Endothelial cell of umbilical vein (primary cell): ENCODE results near the gene HNRNPA1L2. TPM values are rescaled to one million over a fixed set of nuclear protein-coding genes. Genes with fewer than 3 reads are reported as not detected.
A peak's percentile ranks its signal among the peaks of the same experiment; 100 is the strongest.

Source experiments
- BruUV-seq: library from RNA; stranded (reverse); fragments of 400-500 nt; replicated peaks from 2 replicates; lab custom pipeline; 2021; lab: Mats Ljungman, UMichigan
- CTCF ChIA-PET: fragments of 300-600, 350-600 bp; sonication (Branson Sonifier 250); formaldehyde crosslinking; loops from one replicate; lab custom pipeline; 2021; ENCODE audit warnings: antibody characterized with exemption, inconsistent platforms; lab: Charles Lee
- POLR2A ChIA-PET: fragments of 300-600, 350-600 bp; sonication (Branson Sonifier 250); formaldehyde crosslinking; loops from one replicate; lab custom pipeline; 2021; ENCODE audit warnings: antibody characterized with exemption, inconsistent platforms; lab: Charles Lee
- DNase-seq: peaks from one replicate; pipeline ENCODE4 v3.0.0-alpha.2; 2011; ENCODE audit warnings: low read depth, low spot score
- FAIRE-seq: peaks from 2 replicates; lab custom pipeline; 2011; peaks lifted over from hg19 to GRCh38; lab: Jason Lieb, UNC
- H2AFZ ChIP-seq: 2 replicates; pipeline ENCODE4 v1.6.0; 2012; ENCODE audit warnings: low read depth, low read length, control low read depth, inconsistent platforms
- H3K27ac ChIP-seq: 2 replicates; pipeline ENCODE4 v1.5.1; 2011; ENCODE audit warnings: low read depth, mild to moderate bottlenecking, control low read depth, low read length, moderate library complexity; ENCODE audit not compliant: insufficient read depth
- H3K27me3 ChIP-seq, 2 experiments: 2 replicates each; pipeline versions ENCODE4 v1.6.0 to v1.6.1; 2011; ENCODE audit warnings: low read length in 2 of 2, mixed read lengths in 1 of 2; ENCODE audit not compliant: control insufficient read depth in 2 of 2, insufficient read depth in 2 of 2
- H3K36me3 ChIP-seq, 2 experiments: 2 replicates in 1 of 2; 3 replicates in 1 of 2; pipeline ENCODE4 v1.5.1; 2011; ENCODE audit warnings: low read length in 2 of 2, mild to moderate bottlenecking in 1 of 2, moderate library complexity in 1 of 2; ENCODE audit not compliant: control insufficient read depth in 2 of 2, insufficient read depth in 2 of 2; ENCODE audit errors: extremely low read depth in 1 of 2
- H3K4me1 ChIP-seq: 3 replicates; pipeline ENCODE4 v1.5.1; 2011; ENCODE audit warnings: mild to moderate bottlenecking, low read length; ENCODE audit not compliant: control insufficient read depth, insufficient read depth; ENCODE audit errors: extremely low read depth
- H3K4me2 ChIP-seq: 2 replicates; pipeline ENCODE4 v1.6.1; 2011; ENCODE audit warnings: low read length, control low read depth, mixed read lengths; ENCODE audit not compliant: insufficient read depth
- H3K4me3 ChIP-seq, 3 experiments: fragments of 200-600 bp in 1 of 3; sonication (generic), shearing (Covaris generic) in 1 of 3; replicated peaks in 1 of 3; 2 replicates each; pipeline ENCODE4 v1.5.1; 2011 to 2016; ENCODE audit warnings: control low read depth in 3 of 3, low read length in 3 of 3, mild to moderate bottlenecking in 2 of 3, inconsistent platforms in 1 of 3, low read depth in 1 of 3, moderate library complexity in 1 of 3; ENCODE audit not compliant: insufficient read depth in 1 of 3
- H3K79me2 ChIP-seq: 2 replicates; pipeline ENCODE4 v1.6.0; 2012; ENCODE audit warnings: low read length, inconsistent platforms; ENCODE audit not compliant: control insufficient read depth, insufficient read depth
- H3K9ac ChIP-seq: replicated peaks from 2 replicates; pipeline ENCODE3; 2011; ENCODE audit warnings: low read length, control low read depth; ENCODE audit not compliant: insufficient read depth; ENCODE audit errors: extremely low read depth
- H3K9me1 ChIP-seq: replicated peaks from 3 replicates; pipeline ENCODE4 v1.6.0; 2011; ENCODE audit warnings: mild to moderate bottlenecking, low read length; ENCODE audit not compliant: control insufficient read depth, insufficient read depth; ENCODE audit errors: extremely low read depth
- H3K9me3 ChIP-seq: replicated peaks from 2 replicates; pipeline ENCODE4 v1.5.1; 2012; ENCODE audit warnings: low read length, inconsistent platforms; ENCODE audit not compliant: control insufficient read depth, insufficient read depth
- H4K20me1 ChIP-seq: replicated peaks from 2 replicates; pipeline ENCODE3; 2011; ENCODE audit warnings: mild to moderate bottlenecking, low read length; ENCODE audit not compliant: control insufficient read depth, insufficient read depth; ENCODE audit errors: extremely low read depth
- EZH2 ChIP-seq: IDR thresholded peaks from 2 replicates; pipeline ENCODE4 v1.6.1; 2012; ENCODE audit warnings: borderline replicate concordance, low read depth, mild to moderate bottlenecking, moderate library complexity, low read length, inconsistent platforms; ENCODE audit not compliant: severe bottlenecking
- FOS ChIP-seq: IDR thresholded peaks from 2 replicates; pipeline ENCODE4 v1.6.1; 2011; ENCODE audit warnings: mild to moderate bottlenecking, low read length, moderate library complexity, borderline replicate concordance; ENCODE audit not compliant: insufficient read depth
- GATA2 ChIP-seq: IDR thresholded peaks from 2 replicates; pipeline ENCODE4 v1.7.0; 2011; ENCODE audit warnings: low read depth, mild to moderate bottlenecking, moderate library complexity, mixed read lengths, low read length; ENCODE audit not compliant: insufficient read length, insufficient read depth
- JUN ChIP-seq: IDR thresholded peaks from 2 replicates; pipeline ENCODE4 v1.6.1; 2011; ENCODE audit warnings: borderline replicate concordance, low read depth; ENCODE audit not compliant: insufficient read length, insufficient read depth
- MYC ChIP-seq: IDR thresholded peaks from one replicate; pipeline ENCODE4 v1.6.1; 2011; ENCODE audit warnings: mild to moderate bottlenecking, low read depth, low read length
- POLR2A ChIP-seq: IDR thresholded peaks from 2 replicates; pipeline ENCODE4 v1.6.1; 2012; ENCODE audit warnings: low read depth, mild to moderate bottlenecking, control low read depth, low read length
- POLR2AphosphoS5 ChIP-seq: IDR thresholded peaks from 2 replicates; pipeline ENCODE4 v1.6.1; 2012; ENCODE audit warnings: low read depth, mild to moderate bottlenecking, control low read depth, low read length, moderate library complexity; ENCODE audit not compliant: insufficient read depth
- dilution Hi-C: fragments of 300-500 bp; cut with MboI; formaldehyde crosslinking; loops from one replicate; pipeline ENCODE4 v1.15.0; 2019; ENCODE audit warnings: low sequenced_read_pairs; ENCODE audit not compliant: extremely low pct_ligation_motif_present
- intact Hi-C: fragments of 100-400 bp; cut with micrococcal nuclease; formaldehyde crosslinking; loops from one replicate; pipeline ENCODE4 v1.10.0; 2022
- polyA plus RNA-seq, 4 experiments: library from polyadenylated mRNA; depleted of rRNA in 3 of 4; stranded (reverse) in 3 of 4; unstranded in 1 of 4; fragments of >200 nt; gene quantifications; 2 replicates each; pipeline versions ENCODE4 v1.2.1 to v1.2.3, GENCODE V29; 2011 to 2012; ENCODE audit warnings: missing spikeins in 1 of 4
- total RNA-seq: library from RNA; stranded (reverse); gene quantifications from 2 replicates; pipeline ENCODE4 v1.2.3, GENCODE V29; 2021
- TF ChIP-seq, protein P1 (sequence below): IDR thresholded peaks from 2 replicates; pipeline ENCODE4 v1.6.1; 2011; ENCODE audit not compliant: insufficient read depth, insufficient read length
- TF ChIP-seq, protein P2 (sequence below), 2 donors: IDR thresholded peaks; 1 replicate in 1 of 2; 2 replicates in 1 of 2; pipeline ENCODE4 v1.5.1; 2011; ENCODE audit warnings: low read length in 2 of 2, mild to moderate bottlenecking in 2 of 2, moderate library complexity in 2 of 2, control low read depth in 1 of 2, inconsistent platforms in 1 of 2, low read depth in 1 of 2; ENCODE audit not compliant: insufficient read depth in 1 of 2; ENCODE audit errors: extremely low read depth in 1 of 2

HNRNPA1L2 gene
- total and polyA plus RNA-seq, 2 donors (not counting 3 experiments of a cell fraction or from before 2014, with no cell fraction given), result 5.4 to 11.7 TPM

DNA sequence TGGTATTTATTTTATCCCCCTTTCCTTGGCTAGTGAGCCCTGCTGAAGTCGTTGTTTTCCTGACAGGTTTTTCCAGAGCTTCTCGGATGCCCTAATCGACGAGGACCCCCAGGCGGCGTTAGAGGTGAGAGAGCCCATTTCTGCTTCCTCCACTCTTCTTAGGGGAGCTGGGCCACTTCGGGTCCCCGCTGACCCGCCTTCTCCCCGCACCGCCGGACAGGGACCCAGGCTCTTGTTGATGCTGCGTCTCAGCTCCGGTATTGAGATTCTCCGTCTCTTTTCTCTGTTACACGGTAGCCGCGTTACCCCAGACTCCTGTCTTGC is 10.7 kb downstream of the HNRNPA1L2 start:
- Histone ChIP-seq H3K79me2 (peaks cover 69% of the 10 kb centered on the region), H3K9me1 (no peaks in the 10 kb centered on the region), H4K20me1 (no peaks in the 10 kb centered on the region), H3K36me3 (peaks cover 2 to 7% of the 10 kb centered on the region in 2 experiments), H3K4me3 (peak overlapping the region; percentile 67 to 100 (median 100)), H3K9ac (peak overlapping the region; percentile 97), H3K27me3 (no peaks in the 10 kb centered on the region), H3K27ac (peak overlapping the region; percentile 84), H3K9me3 (no peaks in the 10 kb centered on the region), H3K4me2 (peak overlapping the region; percentile 99), H3K4me1 (peaks cover 22% of the 10 kb centered on the region), H2AFZ (peak overlapping the region; percentile 89)
- FAIRE-seq (no peak), DNase-seq (no peak)
- intact Hi-C loops (loop anchor here (1.0 to 2.0 kb wide), 6 partner anchors 22 to 198 kb away; partner anchors contain the start of gene CKAP2), dilution Hi-C loops (no loop called here)
- POLR2A ChIA-PET, result interaction anchor here (0.6 to 2.2 kb wide), 6 partner anchors 12 to 1200 kb away, joined by 3 to 14 read pairs (median 3); partner anchors contain the start of gene INTS6
- CTCF ChIA-PET, result interaction anchor here (0.6 to 3.7 kb wide), 24 partner anchors 12 to 307 kb away, joined by 3 to 46 read pairs (median 4); partner anchors contain the start of gene CNMD
- TF ChIP-seq MYC (no peak), JUN (no peak)
- TF ChIP-seq, protein P1, sequence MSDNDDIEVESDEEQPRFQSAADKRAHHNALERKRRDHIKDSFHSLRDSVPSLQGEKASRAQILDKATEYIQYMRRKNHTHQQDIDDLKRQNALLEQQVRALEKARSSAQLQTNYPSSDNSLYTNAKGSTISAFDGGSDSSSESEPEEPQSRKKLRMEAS, result no peak
- BruUV-seq, result TSS peak; percentile 60

DNA sequence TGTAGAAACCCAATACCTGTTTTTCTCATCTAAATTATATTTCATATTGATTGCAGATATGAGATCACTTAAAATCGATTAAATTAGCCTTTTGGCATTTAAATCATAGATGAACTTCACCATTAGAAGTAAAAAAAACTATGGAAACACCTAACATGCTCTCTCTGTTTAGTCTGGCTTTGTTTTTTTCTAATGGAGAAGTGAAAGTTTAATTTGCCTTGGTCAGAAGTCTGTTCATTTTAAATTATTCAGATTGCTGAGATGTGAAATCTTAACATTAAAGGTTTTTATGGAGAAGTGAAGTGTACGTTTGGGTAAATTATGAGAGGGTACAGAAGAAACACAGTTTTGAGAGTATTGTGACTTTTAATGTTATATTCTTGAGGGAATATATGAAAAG is 17.1 kb downstream of the HNRNPA1L2 start:
- POLR2A ChIA-PET, result no interaction called here
- TF ChIP-seq POLR2A (no peak), JUN (no peak), POLR2AphosphoS5 (no peak), MYC (no peak), EZH2 (no peak), GATA2 (no peak), FOS (no peak)
- TF ChIP-seq, protein P1, result no peak
- TF ChIP-seq, protein P2, sequence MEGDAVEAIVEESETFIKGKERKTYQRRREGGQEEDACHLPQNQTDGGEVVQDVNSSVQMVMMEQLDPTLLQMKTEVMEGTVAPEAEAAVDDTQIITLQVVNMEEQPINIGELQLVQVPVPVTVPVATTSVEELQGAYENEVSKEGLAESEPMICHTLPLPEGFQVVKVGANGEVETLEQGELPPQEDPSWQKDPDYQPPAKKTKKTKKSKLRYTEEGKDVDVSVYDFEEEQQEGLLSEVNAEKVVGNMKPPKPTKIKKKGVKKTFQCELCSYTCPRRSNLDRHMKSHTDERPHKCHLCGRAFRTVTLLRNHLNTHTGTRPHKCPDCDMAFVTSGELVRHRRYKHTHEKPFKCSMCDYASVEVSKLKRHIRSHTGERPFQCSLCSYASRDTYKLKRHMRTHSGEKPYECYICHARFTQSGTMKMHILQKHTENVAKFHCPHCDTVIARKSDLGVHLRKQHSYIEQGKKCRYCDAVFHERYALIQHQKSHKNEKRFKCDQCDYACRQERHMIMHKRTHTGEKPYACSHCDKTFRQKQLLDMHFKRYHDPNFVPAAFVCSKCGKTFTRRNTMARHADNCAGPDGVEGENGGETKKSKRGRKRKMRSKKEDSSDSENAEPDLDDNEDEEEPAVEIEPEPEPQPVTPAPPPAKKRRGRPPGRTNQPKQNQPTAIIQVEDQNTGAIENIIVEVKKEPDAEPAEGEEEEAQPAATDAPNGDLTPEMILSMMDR (IDR thresholded peaks at IDR 0.05; ENCODE audit: extremely low read depth in 1 of 2, insufficient read depth in 1 of 2, low read depth in 1 of 2, low read length in 2 of 2), result no peak
- H3K4me1 ChIP-seq, result peaks cover 6% of the 10 kb centered on the region
- H3K9me3 ChIP-seq, result no peaks in the 10 kb centered on the region
- DNase-seq (no peak), FAIRE-seq (no peak)
- dilution Hi-C loops (no loop called here), intact Hi-C loops (no loop called here)
- no peak overlapping the region for H3K4me3 ChIP-seq
- peaks cover 44% of the 10 kb centered on the region for H3K79me2 ChIP-seq
- BruUV-seq, result no TSS peak
- H3K36me3 ChIP-seq, result peaks cover 5 to 18% of the 10 kb centered on the region in 2 experiments
- no peak overlapping the region for H3K27ac ChIP-seq
- no peaks in the 10 kb centered on the region for H4K20me1 ChIP-seq
- H2AFZ ChIP-seq, result no peak overlapping the region
- H3K27me3 ChIP-seq, result no peaks in the 10 kb centered on the region
- CTCF ChIA-PET, result no interaction called here
- no peaks in the 10 kb centered on the region for H3K9me1 ChIP-seq
- no peak overlapping the region for H3K9ac ChIP-seq
- no peak overlapping the region for H3K4me2 ChIP-seq
